ENCODE measurements around the gene ARL4C. TPM values are rescaled to one million over a fixed set of nuclear protein-coding genes. Genes with fewer than 3 reads are reported as not detected.

ARL4C gene
- total and polyA plus RNA-seq, 4 donors, result 1.4 to 2.8 (median 2.1) TPM

DNA sequence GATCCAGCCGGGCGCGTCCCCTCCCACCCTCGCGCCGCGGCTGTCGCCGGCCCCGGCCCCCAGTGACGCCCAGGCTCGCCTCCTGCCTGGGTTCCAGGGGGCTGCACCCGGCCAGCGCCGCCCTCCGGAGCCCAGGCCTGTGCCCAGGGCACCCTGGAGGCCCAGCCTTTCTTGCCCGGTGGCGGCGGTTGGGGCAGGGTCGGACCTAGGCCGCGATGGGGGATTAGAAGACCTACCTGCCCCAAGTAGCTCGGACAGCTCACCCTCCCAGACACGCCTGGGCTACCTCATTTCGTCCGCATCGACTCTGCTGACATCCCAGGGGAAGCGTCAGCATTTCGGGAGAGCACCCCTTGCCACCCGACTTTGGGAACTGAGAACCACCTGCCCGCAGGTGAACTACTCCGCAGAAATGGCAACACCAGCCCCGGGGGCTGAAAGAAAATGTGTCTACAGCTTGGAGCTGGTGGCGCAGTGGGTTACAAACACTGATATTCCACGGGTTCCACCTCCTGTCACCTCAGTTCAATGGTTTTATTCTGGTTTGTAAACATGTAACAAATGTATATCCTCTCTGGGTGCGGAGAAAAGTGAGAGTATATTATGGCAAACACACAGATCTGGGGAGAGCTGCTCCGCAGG, 834 bp upstream of the ARL4C start:
- no peak for DNase-seq (ENCODE audit: low spot score)
- peak overlapping the region in 1 of 3 donors; percentile 71 for H3K4me3 ChIP-seq (ENCODE audit: low read depth in 1 of 3, low read length in 3 of 3)
- no peaks in the 10 kb centered on the region for H3K36me3 ChIP-seq (ENCODE audit: control insufficient read depth in 4 of 4, insufficient read depth in 3 of 4, low read depth in 1 of 4, low read length in 3 of 4)
- no peaks in the 10 kb centered on the region for H3K27me3 ChIP-seq (ENCODE audit: control insufficient read depth in 4 of 4, insufficient read depth in 4 of 4, low read length in 3 of 4)
- H3K9ac ChIP-seq (ENCODE audit: low read depth in 1 of 2, low read length in 2 of 2), result no peak overlapping the region
- WGBS, result 71% methylated on average over 37 of the region's 37 CpGs
- peaks cover 3 to 13% (median 12%) of the 10 kb centered on the region in 4 donors for H3K4me1 ChIP-seq (ENCODE audit: control insufficient read depth in 4 of 4, insufficient read depth in 4 of 4, low read length in 3 of 4)
- H3K9me3 ChIP-seq (ENCODE audit: control insufficient read depth in 4 of 4, low read length in 3 of 4), result no peaks in the 10 kb centered on the region
- TF ChIP-seq, protein P1, sequence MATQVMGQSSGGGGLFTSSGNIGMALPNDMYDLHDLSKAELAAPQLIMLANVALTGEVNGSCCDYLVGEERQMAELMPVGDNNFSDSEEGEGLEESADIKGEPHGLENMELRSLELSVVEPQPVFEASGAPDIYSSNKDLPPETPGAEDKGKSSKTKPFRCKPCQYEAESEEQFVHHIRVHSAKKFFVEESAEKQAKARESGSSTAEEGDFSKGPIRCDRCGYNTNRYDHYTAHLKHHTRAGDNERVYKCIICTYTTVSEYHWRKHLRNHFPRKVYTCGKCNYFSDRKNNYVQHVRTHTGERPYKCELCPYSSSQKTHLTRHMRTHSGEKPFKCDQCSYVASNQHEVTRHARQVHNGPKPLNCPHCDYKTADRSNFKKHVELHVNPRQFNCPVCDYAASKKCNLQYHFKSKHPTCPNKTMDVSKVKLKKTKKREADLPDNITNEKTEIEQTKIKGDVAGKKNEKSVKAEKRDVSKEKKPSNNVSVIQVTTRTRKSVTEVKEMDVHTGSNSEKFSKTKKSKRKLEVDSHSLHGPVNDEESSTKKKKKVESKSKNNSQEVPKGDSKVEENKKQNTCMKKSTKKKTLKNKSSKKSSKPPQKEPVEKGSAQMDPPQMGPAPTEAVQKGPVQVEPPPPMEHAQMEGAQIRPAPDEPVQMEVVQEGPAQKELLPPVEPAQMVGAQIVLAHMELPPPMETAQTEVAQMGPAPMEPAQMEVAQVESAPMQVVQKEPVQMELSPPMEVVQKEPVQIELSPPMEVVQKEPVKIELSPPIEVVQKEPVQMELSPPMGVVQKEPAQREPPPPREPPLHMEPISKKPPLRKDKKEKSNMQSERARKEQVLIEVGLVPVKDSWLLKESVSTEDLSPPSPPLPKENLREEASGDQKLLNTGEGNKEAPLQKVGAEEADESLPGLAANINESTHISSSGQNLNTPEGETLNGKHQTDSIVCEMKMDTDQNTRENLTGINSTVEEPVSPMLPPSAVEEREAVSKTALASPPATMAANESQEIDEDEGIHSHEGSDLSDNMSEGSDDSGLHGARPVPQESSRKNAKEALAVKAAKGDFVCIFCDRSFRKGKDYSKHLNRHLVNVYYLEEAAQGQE (IDR thresholded peaks at IDR 0.05), result no peak
- TF ChIP-seq EGR1 (IDR thresholded peaks at IDR 0.05; ENCODE audit: low read depth in 2 of 2), result no peak
- H3K27ac ChIP-seq (ENCODE audit: low read depth in 1 of 2, low read length in 2 of 2), result no peak overlapping the region

DNA sequence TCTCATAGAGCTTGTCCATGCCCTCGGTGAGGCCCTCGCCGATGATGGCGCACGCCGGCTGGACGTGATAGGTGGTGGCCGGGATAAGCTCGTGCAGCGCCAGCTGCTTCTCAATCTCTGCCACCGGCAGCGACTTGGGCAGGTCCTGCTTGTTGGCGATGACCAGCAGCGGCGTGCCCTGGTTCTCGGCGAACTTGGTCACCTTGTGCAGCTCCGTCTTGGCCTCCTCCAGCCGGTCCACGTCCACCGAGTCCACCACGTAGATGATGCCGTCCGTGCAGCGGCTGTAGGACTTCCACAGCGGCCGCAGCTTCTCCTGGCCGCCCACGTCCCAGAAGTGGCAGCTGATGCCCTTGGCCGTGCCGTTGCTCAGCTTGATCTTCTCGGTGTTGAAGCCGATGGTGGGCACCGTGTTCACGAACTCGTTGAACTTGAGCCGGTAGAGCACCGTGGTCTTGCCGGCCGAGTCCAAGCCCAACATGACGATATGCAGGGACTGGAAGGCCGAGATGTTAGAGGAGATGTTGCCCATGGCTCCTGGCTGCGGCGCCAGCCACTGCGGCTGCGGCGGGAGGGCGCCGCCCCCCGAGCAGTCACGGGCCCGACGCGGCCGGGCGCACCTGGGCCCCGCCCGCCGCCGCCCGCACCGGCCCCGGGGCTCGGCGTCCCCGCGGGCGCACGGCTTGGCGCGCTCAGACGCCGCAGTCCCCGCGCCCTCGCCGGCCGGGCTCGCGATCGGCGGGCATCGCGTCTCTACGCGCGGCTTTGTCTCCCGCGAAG, 636 bp downstream of the ARL4C start:
- 2% methylated on average over 89 of the region's 89 CpGs for WGBS
- TF ChIP-seq, protein P2, sequence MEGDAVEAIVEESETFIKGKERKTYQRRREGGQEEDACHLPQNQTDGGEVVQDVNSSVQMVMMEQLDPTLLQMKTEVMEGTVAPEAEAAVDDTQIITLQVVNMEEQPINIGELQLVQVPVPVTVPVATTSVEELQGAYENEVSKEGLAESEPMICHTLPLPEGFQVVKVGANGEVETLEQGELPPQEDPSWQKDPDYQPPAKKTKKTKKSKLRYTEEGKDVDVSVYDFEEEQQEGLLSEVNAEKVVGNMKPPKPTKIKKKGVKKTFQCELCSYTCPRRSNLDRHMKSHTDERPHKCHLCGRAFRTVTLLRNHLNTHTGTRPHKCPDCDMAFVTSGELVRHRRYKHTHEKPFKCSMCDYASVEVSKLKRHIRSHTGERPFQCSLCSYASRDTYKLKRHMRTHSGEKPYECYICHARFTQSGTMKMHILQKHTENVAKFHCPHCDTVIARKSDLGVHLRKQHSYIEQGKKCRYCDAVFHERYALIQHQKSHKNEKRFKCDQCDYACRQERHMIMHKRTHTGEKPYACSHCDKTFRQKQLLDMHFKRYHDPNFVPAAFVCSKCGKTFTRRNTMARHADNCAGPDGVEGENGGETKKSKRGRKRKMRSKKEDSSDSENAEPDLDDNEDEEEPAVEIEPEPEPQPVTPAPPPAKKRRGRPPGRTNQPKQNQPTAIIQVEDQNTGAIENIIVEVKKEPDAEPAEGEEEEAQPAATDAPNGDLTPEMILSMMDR (IDR thresholded peaks at IDR 0.05; ENCODE audit: low read depth, low read length, missing input control), result no peak
- no peak for TF ChIP-seq HNF4A (conservative IDR thresholded peaks at IDR 0.05)
- no peak for TF ChIP-seq FOXA1 (IDR thresholded peaks at IDR 0.05)
- no peak for TF ChIP-seq NR2F2 (IDR thresholded peaks at IDR 0.05)
- TF ChIP-seq, protein P3, sequence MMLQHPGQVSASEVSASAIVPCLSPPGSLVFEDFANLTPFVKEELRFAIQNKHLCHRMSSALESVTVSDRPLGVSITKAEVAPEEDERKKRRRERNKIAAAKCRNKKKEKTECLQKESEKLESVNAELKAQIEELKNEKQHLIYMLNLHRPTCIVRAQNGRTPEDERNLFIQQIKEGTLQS (IDR thresholded peaks at IDR 0.05), result no peak
- TF ChIP-seq, protein P4, sequence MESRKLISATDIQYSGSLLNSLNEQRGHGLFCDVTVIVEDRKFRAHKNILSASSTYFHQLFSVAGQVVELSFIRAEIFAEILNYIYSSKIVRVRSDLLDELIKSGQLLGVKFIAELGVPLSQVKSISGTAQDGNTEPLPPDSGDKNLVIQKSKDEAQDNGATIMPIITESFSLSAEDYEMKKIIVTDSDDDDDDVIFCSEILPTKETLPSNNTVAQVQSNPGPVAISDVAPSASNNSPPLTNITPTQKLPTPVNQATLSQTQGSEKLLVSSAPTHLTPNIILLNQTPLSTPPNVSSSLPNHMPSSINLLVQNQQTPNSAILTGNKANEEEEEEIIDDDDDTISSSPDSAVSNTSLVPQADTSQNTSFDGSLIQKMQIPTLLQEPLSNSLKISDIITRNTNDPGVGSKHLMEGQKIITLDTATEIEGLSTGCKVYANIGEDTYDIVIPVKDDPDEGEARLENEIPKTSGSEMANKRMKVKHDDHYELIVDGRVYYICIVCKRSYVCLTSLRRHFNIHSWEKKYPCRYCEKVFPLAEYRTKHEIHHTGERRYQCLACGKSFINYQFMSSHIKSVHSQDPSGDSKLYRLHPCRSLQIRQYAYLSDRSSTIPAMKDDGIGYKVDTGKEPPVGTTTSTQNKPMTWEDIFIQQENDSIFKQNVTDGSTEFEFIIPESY (IDR thresholded peaks at IDR 0.05), result no peak
- TF ChIP-seq RXRA (IDR thresholded peaks at IDR 0.05), result no peak
- TF ChIP-seq TAF1 (conservative IDR thresholded peaks at IDR 0.05), result no peak
- no peak for TF ChIP-seq EGR1 (IDR thresholded peaks at IDR 0.05; ENCODE audit: low read depth in 2 of 2)
- TF ChIP-seq, protein P1 (IDR thresholded peaks at IDR 0.05), result no peak
- TF ChIP-seq, protein P5, sequence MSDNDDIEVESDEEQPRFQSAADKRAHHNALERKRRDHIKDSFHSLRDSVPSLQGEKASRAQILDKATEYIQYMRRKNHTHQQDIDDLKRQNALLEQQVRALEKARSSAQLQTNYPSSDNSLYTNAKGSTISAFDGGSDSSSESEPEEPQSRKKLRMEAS (IDR thresholded peaks at IDR 0.05), result no peak
- no peak for TF ChIP-seq GABPA (IDR thresholded peaks at IDR 0.05 in 1 of 2, conservative IDR thresholded peaks at IDR 0.05 in 1 of 2)
- no peak for TF ChIP-seq YY1 (IDR thresholded peaks at IDR 0.05)
- no peak for TF ChIP-seq RAD21 (IDR thresholded peaks at IDR 0.05)
- no peak for TF ChIP-seq JUND (IDR thresholded peaks at IDR 0.05)
- TF ChIP-seq FOXA2 (IDR thresholded peaks at IDR 0.05), result no peak
- TF ChIP-seq SP1 (IDR thresholded peaks at IDR 0.05), result no peak
- TF ChIP-seq HNF4G (IDR thresholded peaks at IDR 0.05), result no peak
- Histone ChIP-seq H3K27ac (ENCODE audit: low read depth in 1 of 2, low read length in 2 of 2) (peak overlapping the region; percentile 5 to 62), H3K9me3 (ENCODE audit: control insufficient read depth in 4 of 4, low read length in 3 of 4) (no peaks in the 10 kb centered on the region), H3K27me3 (ENCODE audit: control insufficient read depth in 4 of 4, insufficient read depth in 4 of 4, low read length in 3 of 4) (no peaks in the 10 kb centered on the region), H3K36me3 (ENCODE audit: control insufficient read depth in 4 of 4, insufficient read depth in 3 of 4, low read depth in 1 of 4, low read length in 3 of 4) (no peaks in the 10 kb centered on the region), H3K4me3 (ENCODE audit: low read depth in 1 of 3, low read length in 3 of 3) (peak overlapping the region; percentile 52 to 71 (median 58)), H3K9ac (ENCODE audit: low read depth in 1 of 2, low read length in 2 of 2) (no peak overlapping the region), H3K4me1 (ENCODE audit: control insufficient read depth in 4 of 4, insufficient read depth in 4 of 4, low read length in 3 of 4) (peaks cover 3 to 13% (median 12%) of the 10 kb centered on the region in 4 donors)
- DNase-seq (ENCODE audit: low spot score), result no peak

Measured in liver (tissue), 9 donors.